GM12872 (cell line): ENCODE results near the gene TBCC.
A peak's percentile ranks its signal among the peaks of the same experiment; 100 is the strongest.

Experiments
- TF ChIP-seq, protein P1 (sequence below): IDR thresholded peaks from 3 replicates; pipeline ENCODE4 v1.5.1; 2011; ENCODE audit warnings: low read depth, mild to moderate bottlenecking, low read length, moderate library complexity; ENCODE audit not compliant: insufficient read depth

Gene TBCC

GRCh38 chr6:42742116-42742894 is 3.6 kb downstream of the TBCC start:
- TF ChIP-seq, protein P1, sequence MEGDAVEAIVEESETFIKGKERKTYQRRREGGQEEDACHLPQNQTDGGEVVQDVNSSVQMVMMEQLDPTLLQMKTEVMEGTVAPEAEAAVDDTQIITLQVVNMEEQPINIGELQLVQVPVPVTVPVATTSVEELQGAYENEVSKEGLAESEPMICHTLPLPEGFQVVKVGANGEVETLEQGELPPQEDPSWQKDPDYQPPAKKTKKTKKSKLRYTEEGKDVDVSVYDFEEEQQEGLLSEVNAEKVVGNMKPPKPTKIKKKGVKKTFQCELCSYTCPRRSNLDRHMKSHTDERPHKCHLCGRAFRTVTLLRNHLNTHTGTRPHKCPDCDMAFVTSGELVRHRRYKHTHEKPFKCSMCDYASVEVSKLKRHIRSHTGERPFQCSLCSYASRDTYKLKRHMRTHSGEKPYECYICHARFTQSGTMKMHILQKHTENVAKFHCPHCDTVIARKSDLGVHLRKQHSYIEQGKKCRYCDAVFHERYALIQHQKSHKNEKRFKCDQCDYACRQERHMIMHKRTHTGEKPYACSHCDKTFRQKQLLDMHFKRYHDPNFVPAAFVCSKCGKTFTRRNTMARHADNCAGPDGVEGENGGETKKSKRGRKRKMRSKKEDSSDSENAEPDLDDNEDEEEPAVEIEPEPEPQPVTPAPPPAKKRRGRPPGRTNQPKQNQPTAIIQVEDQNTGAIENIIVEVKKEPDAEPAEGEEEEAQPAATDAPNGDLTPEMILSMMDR, result no peak

GRCh38 chr6:42740725-42741124 is 5.2 kb downstream of the TBCC start:
- TF ChIP-seq, protein P1, result no peak

- TF ChIP-seq, protein P1, result no peak
Observed at GRCh38 chr6:42735976-42736375, 9.9 kb downstream of the TBCC start.

GRCh38 chr6:42729731-42730130 is 16.2 kb downstream of the TBCC start:
- TF ChIP-seq, protein P1, result no peak

GRCh38 chr6:42727627-42728026 is 18.3 kb downstream of the TBCC start:
- TF ChIP-seq, protein P1, result no peak

DNA sequence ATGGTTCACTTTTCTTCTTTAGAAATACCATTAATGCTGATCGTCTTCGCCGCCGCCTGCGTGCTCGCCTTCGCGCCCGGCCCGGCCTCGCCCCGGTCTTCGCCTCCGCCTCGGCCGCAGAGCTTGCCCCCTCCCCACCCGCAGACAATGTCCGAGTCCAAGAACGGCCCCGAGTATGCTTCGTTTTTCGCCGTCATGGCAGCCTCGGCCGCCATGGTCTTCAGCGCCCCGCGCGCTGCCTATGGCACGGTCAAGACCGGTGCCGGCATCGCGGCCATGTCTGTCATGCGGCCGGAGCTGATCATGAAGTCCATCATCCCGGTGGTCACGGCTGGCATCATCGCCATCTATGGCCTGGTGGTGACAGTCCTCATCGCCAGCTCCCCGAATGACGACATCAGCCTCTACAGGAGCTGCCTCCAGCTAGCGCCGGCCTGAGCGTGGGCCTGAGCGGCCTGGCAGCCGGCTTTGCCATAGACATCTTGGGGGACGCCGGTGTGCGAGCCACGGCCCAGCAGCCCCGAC is 18.8 kb downstream of the TBCC start:
- TF ChIP-seq, protein P1, result no peak

- TF ChIP-seq, protein P1, result peak; percentile 83
Observed at GRCh38 chr6:42726485-42727086, 19.3 kb downstream of the TBCC start.
